Stimulated activated CD8-positive, alpha-beta memory T cell treated with anti-CD3 and anti-CD28 coated beads, Interleukin-7, amount 100 ng/mL, for 48 hours (primary cell): Measurements from ENCODE around the gene ROGDI.
"Not testable (repeated sequence)": the region's sequence is repeated elsewhere in the genome, so short reads cannot be mapped to it uniquely, and the experiment has no call there.

Experiments used
- DNase-seq, 2 donors: peaks; one replicate each; pipeline ENCODE4 v3.0.0-alpha.2; 2020; ENCODE audit warnings: low read depth in 1 of 2; ENCODE audit errors: extremely low read depth in 1 of 2

Gene ROGDI

DNA sequence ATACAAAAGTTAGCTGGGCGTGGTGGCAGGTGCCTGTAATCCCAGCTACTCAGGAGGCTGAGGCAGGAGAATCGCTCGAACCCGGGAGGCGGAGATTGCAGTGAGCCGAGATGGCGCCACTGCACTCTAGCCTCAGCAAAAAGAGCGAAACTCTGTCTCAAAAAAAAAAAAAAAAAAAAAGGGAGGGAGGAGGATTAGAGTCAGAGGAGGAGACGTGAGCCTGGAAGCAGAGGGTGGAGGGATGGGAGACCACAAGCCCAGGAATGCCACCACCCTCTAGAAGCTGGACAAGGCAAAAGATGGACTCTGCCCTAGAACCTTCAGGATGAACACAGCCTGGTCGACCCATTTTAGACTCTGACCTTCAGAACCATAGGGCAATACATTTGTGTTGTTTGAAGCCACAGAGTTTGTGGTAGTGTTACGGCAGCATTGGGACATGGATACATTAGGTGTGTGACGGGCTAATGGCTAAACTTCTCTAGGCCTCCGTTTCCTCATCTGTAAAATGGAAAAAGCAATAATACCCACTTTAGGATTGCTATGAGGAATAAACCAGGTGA is 9.4 kb downstream of the ROGDI start:
- DNase-seq, result no peak

DNA sequence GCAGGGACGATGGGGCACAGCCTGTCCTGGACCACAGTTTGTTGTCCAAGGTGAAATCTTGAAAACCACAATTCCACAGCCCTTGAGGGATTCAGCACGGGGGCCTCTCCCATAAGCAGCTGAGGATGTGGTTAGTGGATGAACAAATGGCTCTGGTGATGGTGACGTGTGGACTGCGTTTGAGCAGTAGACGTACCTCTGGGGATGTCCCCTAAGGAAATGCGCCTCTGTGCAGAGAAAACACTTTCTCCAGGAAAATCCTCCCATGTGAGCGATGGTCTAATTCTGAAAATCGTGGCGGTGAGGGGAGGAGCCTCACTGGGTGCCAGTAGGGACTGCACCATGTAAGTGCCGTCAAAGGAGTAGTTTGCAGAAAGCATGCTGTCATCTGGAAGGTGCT is 11.6 kb downstream of the ROGDI start:
- no peak for DNase-seq

DNA sequence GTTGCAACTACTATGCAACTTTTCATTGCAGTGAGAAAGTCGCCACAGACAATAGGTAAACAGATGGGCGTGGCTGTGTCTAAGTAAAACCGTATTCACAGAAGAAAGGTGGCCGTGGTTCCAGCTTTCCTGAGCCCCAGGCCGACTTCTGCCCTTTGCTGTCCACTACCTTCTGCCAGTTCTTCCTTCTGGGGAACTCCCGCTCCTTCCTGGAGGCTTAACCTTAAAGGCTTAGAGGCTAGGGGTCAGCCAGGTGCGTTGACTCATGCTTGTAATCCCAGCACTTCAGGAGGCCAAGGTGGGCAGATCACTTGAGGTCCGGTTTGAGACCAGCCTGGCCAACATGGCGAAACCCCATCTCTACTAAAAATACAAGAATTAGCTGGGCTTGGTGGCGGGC is 12.2 kb downstream of the ROGDI start:
- no peak for DNase-seq

DNA sequence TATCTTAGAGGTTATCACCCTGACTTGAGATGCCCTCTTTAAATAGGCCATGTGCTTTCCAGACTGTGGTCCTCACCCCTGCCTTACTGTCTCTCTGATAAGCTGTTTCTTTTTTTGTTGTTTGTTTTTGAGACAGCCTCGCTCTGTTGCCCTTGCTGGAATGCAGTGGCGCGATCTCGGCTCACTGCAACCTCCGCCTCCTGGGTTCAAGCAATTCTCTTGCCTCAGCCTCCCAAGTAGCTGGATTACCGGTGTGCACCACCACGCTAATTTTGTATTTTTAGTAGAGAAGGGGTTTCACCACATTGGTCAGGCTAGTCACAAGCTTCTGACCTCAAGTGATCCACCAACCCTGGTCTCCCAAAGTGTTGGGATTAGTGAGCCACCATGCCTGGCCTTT is 13.5 kb downstream of the ROGDI start:
- no peak for DNase-seq

GRCh38 chr16:4788489-4788889 is 13.9 kb downstream of the ROGDI start:
- DNase-seq, result no peak

DNA sequence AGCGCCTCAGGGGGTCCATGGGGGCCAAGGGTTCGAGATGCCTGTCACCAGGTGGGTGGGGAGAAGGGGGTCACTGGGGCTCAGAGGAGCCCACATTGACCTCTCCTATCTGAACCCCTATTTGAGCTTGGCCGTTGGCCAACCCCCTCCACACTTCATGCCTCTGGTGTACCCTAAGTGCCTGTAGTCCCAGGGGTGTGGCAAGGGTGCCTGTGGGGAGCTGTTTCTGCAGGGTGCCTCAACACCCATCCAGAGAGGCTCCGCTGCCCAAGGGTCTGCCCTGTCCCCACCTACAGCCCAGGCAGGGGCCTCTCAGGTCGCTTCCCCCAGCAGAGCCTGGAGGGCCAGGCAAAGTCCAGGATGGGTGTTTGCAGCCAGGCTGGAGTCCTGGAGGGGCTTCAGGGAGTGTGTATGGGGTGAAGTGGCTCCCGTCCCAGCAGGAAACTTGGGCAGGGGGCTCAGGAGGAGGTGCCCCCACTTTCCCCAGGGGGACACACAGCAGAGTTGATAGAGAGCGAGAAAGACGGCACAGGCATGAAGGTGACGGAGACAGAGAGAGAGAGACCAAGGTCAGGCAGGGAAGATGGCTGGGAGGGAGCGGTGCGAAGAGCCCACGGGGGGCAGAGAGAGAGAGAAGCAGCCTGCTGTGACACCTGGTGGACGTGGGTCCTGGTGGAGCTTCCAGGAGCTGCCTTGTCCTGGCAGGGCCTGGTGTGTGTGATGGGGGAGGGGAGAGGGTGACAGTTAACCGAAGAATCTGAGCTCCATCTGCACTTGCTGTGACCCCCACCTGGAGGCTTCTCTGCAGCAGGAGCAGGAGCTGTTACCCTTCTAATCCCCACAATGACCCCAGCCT is 14.6 kb downstream of the ROGDI start, which contains the start of gene SEPTIN12:
Gene SEPTIN12, minus strand, starts transcription at position 719 of the 856 bp plus-strand sequence. Its CDS starts 700 bp downstream, at position 19.
- DNase-seq, result no peak

GRCh38 chr16:4787068-4787467 is 15.4 kb downstream of the ROGDI start:
- DNase-seq, result no peak

GRCh38 chr16:4785758-4786433 is 16.5 kb downstream of the ROGDI start:
- no peak for DNase-seq

GRCh38 chr16:4784444-4784987 is 17.9 kb downstream of the ROGDI start:
- DNase-seq, result not testable (repeated sequence)

DNA sequence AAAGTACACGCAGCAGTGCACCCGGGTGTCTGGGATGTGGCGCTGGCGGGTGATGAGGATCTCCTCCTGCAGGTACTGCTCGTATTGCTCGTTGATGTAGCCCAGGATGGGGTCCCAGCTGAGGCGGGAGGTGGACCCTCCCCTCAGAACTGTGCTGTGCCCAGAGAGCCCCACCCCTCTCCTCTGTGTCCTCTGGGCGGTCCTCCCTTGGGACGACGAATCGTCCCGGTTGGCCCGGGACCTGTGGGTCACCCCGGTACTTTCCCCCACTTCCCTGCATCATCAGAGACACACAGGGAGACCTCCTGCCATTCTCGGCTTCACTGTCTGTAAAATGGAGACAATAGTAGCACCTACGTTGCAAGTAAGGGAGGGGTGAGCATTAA is 18.5 kb downstream of the ROGDI start:
- no peak for DNase-seq

DNA sequence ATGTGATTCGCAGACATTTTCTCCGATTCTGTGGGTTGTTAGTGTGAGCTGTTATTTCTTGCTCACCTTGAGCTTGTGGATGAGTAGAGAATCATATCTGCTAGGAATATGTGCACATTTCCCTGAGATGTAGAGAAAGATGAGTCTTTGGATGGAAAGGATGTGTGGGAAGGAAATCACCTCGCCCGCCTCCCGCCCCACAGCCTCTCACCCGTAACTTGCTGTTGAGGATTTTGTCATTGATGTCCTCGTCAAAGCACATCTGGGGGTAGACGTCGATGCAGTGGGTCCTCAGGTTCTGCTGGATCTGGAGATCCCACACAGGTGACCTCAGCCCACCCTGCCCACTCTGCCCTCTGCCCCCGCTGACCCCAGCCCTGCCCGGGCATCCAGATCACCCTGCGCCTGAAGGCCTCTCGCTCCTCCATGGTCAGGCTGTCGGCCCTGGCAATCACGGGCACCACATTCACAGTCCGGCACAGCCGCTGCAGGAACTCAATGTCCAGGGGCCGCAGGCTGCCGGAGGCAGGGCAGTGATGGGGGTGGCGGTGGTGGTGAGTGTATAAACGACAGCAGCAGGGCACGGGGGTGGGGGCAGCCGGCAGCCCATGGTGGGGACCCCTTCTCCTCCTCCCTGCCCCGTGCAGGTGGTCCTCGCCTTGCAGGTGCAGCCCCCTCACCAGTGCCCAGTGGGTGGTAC is 19.0 kb downstream of the ROGDI start:
- DNase-seq, result no peak

DNA sequence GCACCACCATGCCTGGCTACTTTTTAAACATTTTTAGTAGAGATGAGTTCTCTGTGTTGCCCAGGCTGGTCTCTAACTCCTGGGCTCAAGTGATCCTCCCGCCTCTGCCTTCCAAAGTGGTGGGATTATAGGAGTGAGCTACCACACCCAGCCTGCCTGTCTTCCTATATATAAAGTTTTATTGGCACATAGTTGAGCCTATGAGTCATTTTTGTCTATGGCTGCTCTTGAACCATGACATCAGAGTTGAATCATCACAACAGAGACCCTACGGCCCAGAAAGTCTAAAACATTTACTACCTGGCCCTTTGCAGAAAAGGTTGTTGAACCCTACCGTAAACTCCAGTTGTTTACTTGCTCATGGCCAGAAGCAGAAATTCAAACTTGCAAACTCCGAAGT is 22.2 kb downstream of the ROGDI start:
- DNase-seq, result no peak

- DNase-seq, result no peak
These were observed 24.4 kb downstream of the ROGDI start for GRCh38 chr16:4778050-4778392.

DNA sequence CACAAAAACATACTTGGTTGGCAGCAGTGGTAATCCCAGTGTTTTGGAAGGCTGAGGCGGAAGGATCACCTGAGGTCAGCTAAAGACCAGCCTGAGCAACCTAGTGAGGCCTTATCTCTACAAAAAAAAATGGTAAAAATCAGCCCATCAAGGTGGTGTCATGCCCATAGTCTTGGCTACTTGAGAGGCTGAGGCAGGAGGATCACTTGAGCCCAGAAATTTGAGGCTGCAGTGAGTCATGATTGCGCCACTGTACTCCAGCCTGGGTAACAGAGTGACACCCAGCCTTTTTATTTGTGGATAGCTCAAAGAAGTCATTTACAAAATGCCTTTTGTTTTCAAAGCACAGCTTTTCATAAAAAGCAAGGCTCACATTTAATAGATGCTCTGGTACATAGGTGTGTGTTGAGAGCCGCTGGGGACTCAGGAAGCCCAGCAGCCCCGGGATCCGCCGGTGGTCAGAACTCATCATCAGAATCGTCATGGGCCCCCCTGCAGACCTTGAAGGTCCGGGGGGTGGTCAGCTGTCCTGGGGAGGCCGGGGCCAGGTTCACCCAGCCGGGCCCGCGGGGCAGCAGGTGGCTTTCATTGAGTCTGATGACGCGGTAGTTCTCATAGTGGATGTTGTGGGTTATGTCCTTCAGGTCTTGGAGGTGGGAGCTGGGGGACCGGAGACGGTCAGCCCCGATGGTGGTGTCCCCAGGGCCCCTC is 24.9 kb downstream of the ROGDI start:
- DNase-seq, result no peak

GRCh38 chr16:4776141-4776705 is 26.2 kb downstream of the ROGDI start:
- DNase-seq, result no peak

- DNase-seq, result no peak
These were observed 27.4 kb downstream of the ROGDI start for GRCh38 chr16:4775005-4775404.

- no peak for DNase-seq
These were observed 30.1 kb downstream of the ROGDI start for GRCh38 chr16:4772351-4772750.

DNA sequence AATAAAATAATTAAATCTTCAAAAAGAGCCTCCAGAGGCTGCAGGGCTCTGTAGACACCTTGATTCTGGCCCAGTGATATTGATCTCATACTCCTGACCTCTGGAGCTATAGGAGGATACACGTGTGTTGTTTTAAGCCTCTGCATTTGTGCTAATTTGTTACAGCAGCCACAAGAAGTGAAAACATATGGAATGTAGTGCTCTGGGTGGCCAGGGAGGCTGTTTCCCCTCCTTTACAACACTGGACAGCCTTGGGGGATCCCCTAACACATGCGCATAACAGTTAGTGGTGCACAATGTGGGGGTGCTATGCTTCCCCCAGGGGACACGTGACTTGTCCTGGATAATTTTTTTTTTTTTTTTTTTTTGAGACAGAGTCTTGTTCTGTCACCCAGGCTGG is 30.8 kb downstream of the ROGDI start:
- no peak for DNase-seq

DNA sequence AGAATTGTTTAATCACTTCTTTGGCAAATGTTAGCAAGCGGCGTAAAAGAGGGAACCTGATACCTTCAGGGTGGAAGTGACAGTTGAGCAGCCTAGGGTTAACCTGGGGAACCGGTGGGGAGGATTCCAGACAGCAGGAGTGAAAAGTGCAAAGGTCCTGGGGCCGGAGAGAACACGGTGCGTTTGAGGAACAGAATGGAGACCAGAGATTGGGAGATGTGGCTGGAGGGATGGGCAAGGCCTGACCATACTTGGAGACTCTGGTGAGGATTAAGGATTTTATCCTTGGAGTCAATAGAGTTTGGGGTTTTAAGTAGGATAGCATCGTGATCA is 33.2 kb downstream of the ROGDI start:
- DNase-seq, result no peak

DNA sequence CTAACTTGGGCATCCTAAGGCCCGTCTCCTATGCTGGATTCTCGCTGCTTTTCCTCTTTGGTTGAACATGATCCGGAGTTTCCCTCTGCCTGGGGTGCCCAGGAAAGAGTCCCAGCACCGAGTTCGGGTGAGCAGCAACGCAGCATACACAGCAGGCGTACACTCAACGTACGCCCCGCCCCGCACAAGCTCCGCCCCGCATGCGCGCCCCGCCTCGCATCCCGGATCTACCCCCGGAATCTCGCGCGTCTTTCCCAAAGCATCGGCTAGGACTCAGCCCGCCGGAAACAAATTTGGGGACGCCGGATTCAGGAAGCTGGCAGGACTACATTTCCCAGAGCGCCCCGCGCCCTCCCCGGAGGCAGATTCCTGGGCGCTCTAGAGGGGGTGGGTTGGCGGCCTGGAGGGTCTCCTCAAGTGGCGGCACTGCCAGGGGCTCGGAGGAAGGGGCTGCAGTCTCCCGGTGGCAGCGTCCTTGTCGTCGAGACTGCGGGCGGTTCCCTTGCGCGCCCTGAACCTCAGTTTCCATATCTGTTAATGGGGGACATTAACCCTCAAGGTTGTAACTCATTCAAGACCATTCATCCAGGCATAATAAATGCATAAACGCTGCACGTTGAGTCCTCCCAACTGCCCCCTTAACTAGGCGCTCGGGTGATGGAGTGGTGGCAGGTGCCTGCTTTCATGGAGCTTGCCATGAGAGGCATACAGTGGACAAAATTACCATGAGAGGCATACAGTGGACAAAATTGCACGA is 33.7 kb downstream of the ROGDI start:
- DNase-seq, result peak; percentile 79 to 89
